Heart left ventricle (tissue), 13 donors: ENCODE measurements around the gene MIEN1.
"Not testable (repeated sequence)": the region's sequence is repeated elsewhere in the genome, so short reads cannot be mapped to it uniquely, and the experiment has no call there.

ENCODE experiments used
- POLR2A ChIP-seq, 2 donors: fragments of 450-650 bp; IDR thresholded peaks; one replicate each; pipeline ENCODE4 v1.6.1; 2017; ENCODE audit warnings: antibody characterized with exemption in 2 of 2, mild to moderate bottlenecking in 2 of 2, moderate library complexity in 2 of 2
- TF ChIP-seq, protein P1 (sequence below), 12 donors: fragments of 200-600 bp; sonication (generic) in 4 of 12; IDR thresholded peaks; one replicate each; pipeline versions ENCODE4 v1.5.0 to v1.8.0; 2018 to 2022; ENCODE audit warnings: antibody characterized with exemption in 12 of 12, mild to moderate bottlenecking in 5 of 12
- donor health status: ischemic (EF 13 %, LVEDD 7.1; RV severe dilation, severe dysfunction).
- donor health status: DM: no; HTN: yes; CAD: no.
- donor health status: DM: no; HTN: no; CAD: no.
- donor health status: ischemic (EF 25% LVEDD 6.9; RV normal size, moderate dysfunction).
- donor health status: ischemic (EF 25% LVEDD 5.7; RV mildly dilated, moderate dysfunction).
- donor health status: ischemic (EF 35%, LVEDD 5.7; RV mildly dilated, moderate dysfunction).
- donor health status: nonischemic (EF 11% LVEDD 7.7; RV severe dilation, severe dysfunction).
- donor health status: DM: yes; HTN: yes; CAD: no.
- donor health status: PGD.
- donor health status: ischemic (EF 29% LVEDD 5.4; RV normal size, mild dysfunction).
- donor health status: nonischemic (EF 23%, LVEDD 6.1; RV moderate dilation, normal function).

DNA sequence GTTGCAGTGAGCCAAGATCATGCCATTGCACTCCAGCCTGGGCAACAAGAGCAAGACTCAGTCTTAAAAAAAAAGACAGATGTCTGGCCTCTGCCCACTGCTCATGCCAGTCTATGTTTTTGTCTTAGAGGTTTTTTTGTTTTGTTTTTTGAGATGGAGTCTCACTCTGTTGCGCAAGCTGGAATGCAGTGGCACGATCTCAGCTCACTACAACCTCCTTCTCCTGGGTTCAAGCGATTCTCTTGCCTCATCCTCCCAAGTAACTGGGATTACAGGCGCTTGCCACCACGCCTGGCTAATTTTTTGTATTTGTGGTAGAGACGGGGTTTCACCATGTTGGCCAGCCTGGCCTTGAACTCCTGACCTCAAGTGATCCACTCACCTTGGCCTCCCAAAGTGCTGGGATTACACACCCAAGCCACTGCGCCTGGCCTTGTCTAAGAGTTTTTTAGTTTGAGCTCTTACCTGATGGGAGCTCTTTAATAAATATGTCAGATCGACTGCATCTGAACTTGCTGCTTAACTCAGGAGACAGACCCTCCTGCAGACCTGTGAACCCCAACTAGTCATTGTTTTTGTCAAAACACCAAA is 18.2 kb upstream of the MIEN1 start:
- TF ChIP-seq, protein P1, sequence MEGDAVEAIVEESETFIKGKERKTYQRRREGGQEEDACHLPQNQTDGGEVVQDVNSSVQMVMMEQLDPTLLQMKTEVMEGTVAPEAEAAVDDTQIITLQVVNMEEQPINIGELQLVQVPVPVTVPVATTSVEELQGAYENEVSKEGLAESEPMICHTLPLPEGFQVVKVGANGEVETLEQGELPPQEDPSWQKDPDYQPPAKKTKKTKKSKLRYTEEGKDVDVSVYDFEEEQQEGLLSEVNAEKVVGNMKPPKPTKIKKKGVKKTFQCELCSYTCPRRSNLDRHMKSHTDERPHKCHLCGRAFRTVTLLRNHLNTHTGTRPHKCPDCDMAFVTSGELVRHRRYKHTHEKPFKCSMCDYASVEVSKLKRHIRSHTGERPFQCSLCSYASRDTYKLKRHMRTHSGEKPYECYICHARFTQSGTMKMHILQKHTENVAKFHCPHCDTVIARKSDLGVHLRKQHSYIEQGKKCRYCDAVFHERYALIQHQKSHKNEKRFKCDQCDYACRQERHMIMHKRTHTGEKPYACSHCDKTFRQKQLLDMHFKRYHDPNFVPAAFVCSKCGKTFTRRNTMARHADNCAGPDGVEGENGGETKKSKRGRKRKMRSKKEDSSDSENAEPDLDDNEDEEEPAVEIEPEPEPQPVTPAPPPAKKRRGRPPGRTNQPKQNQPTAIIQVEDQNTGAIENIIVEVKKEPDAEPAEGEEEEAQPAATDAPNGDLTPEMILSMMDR (IDR thresholded peaks at IDR 0.05): not testable (repeated sequence)
- not testable (repeated sequence) for TF ChIP-seq POLR2A (IDR thresholded peaks at IDR 0.05)
